GM19455 (cell line): Measurements from ENCODE around the gene PRR5L.
A peak's percentile ranks its signal among the peaks of the same experiment; 100 is the strongest.

Experiments used
- ATAC-seq: cut with Tn5 transposase; IDR thresholded peaks from one replicate; pipeline ENCODE4 v1.9.1; 2021; ENCODE audit not compliant: unreplicated experiment

PRR5L gene

GRCh38 chr11:36427876-36428275 is 131.8 kb downstream of the PRR5L start:
- no peak for ATAC-seq

GRCh38 chr11:36431429-36432092 is 135.5 kb downstream of the PRR5L start:
- no peak for ATAC-seq

GRCh38 chr11:36432093-36432469 is 136.0 kb downstream of the PRR5L start:
- no peak for ATAC-seq

GRCh38 chr11:36432738-36433137 is 136.7 kb downstream of the PRR5L start:
- no peak for ATAC-seq

GRCh38 chr11:36436064-36436463 is 140.0 kb downstream of the PRR5L start:
- ATAC-seq, result no peak

- ATAC-seq, result no peak
Observed at GRCh38 chr11:36436589-36436988, 140.5 kb downstream of the PRR5L start.

- no peak for ATAC-seq
Observed at GRCh38 chr11:36437413-36437812, 141.3 kb downstream of the PRR5L start.

- no peak for ATAC-seq
Observed at GRCh38 chr11:36438126-36438525, 142.0 kb downstream of the PRR5L start.

- ATAC-seq, result peak; percentile 78
Observed at GRCh38 chr11:36441610-36442208, 145.6 kb downstream of the PRR5L start.

GRCh38 chr11:36443661-36444060 is 147.6 kb downstream of the PRR5L start:
- ATAC-seq, result no peak

GRCh38 chr11:36446135-36446534 is 150.0 kb downstream of the PRR5L start:
- ATAC-seq, result no peak

- no peak for ATAC-seq
Observed at GRCh38 chr11:36447514-36447913, 151.4 kb downstream of the PRR5L start.

GRCh38 chr11:36447947-36448346 is 151.9 kb downstream of the PRR5L start:
- no peak for ATAC-seq

- no peak for ATAC-seq
Observed at GRCh38 chr11:36449561-36450096, 153.5 kb downstream of the PRR5L start.

- no peak for ATAC-seq
Observed at GRCh38 chr11:36450110-36450572, 154.1 kb downstream of the PRR5L start.

- no peak for ATAC-seq
Observed at GRCh38 chr11:36451045-36451444, 155.0 kb downstream of the PRR5L start.

GRCh38 chr11:36451681-36452080 is 155.6 kb downstream of the PRR5L start:
- ATAC-seq, result no peak

GRCh38 chr11:36452236-36452940 is 156.3 kb downstream of the PRR5L start:
- ATAC-seq, result no peak

GRCh38 chr11:36452961-36453360 is 156.9 kb downstream of the PRR5L start:
- ATAC-seq, result no peak

GRCh38 chr11:36453678-36454077 is 157.6 kb downstream of the PRR5L start:
- ATAC-seq, result no peak

- ATAC-seq, result no peak
Observed at GRCh38 chr11:36454551-36454940, 158.5 kb downstream of the PRR5L start.
